ENCODE results near the gene INSYN2B.

DNA sequence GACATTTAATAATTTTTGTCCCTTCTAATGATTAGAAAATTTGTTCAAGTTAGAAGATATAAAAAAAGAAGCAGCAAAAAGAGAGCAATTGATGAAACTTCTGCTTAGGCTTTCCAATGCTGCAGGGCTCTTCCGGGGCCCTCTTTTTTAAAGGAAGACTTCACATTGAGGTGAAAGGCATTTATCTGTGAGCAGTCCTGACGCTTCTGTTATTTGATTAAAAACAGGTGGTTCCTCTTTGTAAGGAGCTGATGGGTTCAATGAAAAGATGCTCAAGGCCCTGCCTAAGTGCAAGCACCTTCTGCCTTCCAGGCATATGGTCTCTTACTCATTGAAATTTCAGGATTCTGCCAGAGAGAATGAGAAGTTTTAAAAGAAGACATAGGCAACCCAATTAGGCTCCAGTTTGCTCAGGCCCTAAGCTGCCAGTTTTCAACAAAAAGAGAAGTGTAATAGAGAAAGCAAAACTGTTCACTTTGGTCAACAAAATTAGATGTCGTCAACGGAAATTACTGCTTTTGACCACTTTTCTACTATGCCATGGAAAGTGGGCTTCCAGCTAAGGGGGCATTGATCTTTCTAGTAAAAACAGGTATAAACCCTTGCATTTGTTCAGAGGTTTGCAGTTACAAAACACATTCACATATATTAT, 100.2 kb downstream of the INSYN2B start:
- TF ChIP-seq, protein P1, sequence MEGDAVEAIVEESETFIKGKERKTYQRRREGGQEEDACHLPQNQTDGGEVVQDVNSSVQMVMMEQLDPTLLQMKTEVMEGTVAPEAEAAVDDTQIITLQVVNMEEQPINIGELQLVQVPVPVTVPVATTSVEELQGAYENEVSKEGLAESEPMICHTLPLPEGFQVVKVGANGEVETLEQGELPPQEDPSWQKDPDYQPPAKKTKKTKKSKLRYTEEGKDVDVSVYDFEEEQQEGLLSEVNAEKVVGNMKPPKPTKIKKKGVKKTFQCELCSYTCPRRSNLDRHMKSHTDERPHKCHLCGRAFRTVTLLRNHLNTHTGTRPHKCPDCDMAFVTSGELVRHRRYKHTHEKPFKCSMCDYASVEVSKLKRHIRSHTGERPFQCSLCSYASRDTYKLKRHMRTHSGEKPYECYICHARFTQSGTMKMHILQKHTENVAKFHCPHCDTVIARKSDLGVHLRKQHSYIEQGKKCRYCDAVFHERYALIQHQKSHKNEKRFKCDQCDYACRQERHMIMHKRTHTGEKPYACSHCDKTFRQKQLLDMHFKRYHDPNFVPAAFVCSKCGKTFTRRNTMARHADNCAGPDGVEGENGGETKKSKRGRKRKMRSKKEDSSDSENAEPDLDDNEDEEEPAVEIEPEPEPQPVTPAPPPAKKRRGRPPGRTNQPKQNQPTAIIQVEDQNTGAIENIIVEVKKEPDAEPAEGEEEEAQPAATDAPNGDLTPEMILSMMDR (IDR thresholded peaks at IDR 0.05) = no peak
- TF ChIP-seq POLR2A (IDR thresholded peaks at IDR 0.05) = no peak

Data from ovary (tissue), 3 donors.